A673 (cell line): Measurements from ENCODE around the gene NLRC5.

Experiments
- EZH2 ChIP-seq: fragments of 200-600 bp; sonication (generic); IDR thresholded peaks from 2 replicates; pipeline ENCODE4 v1.6.1; 2017; ENCODE audit warnings: borderline replicate concordance, low read depth, mild to moderate bottlenecking, mixed read lengths, antibody characterized with exemption, low read length; ENCODE audit not compliant: poor library complexity, severe bottlenecking
- TF ChIP-seq, protein P1 (sequence below): fragments of 300-800, 200-600 bp; sonication (generic); conservative IDR thresholded peaks from 2 replicates; pipeline ENCODE4 v1.5.1; 2017; ENCODE audit warnings: low read depth, mild to moderate bottlenecking, antibody characterized with exemption, low read length, moderate library complexity, mixed read lengths

DNA sequence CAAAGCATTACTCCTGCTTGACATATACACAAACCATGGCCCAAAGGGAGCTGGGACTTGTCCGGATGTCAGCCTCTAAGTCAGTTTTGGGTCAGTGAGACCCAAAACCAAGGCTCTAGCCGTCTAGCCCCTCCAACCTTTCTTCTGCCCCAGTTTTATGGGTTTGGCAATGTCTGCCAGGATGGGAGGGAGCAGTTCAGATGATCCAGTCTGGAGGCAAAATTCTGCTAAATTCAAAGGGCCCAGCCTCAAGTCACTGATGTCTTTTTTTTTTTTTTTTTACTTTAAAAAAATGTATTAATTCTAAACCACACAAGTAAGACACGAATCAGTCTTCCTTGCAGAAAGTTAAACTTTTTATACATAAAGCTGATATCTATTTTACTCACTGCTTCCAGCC lies 8.6 kb downstream of the NLRC5 start:
- TF ChIP-seq EZH2, result no peak
- TF ChIP-seq, protein P1, sequence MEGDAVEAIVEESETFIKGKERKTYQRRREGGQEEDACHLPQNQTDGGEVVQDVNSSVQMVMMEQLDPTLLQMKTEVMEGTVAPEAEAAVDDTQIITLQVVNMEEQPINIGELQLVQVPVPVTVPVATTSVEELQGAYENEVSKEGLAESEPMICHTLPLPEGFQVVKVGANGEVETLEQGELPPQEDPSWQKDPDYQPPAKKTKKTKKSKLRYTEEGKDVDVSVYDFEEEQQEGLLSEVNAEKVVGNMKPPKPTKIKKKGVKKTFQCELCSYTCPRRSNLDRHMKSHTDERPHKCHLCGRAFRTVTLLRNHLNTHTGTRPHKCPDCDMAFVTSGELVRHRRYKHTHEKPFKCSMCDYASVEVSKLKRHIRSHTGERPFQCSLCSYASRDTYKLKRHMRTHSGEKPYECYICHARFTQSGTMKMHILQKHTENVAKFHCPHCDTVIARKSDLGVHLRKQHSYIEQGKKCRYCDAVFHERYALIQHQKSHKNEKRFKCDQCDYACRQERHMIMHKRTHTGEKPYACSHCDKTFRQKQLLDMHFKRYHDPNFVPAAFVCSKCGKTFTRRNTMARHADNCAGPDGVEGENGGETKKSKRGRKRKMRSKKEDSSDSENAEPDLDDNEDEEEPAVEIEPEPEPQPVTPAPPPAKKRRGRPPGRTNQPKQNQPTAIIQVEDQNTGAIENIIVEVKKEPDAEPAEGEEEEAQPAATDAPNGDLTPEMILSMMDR, result no peak
